ENCODE data around the gene PEX11A.
A peak's percentile ranks its signal among the peaks of the same experiment; 100 is the strongest.

PEX11A gene

GRCh38 chr15:89670971-89671560 lies 19.5 kb downstream of the PEX11A start:
- WGBS, 2 donors (ENCODE audit: extremely low coverage in 2 of 2, insufficient read length in 2 of 2, insufficient replicate concordance in 1 of 2) = no CpG with 5 or more reads among the region's 12 CpGs
- H2BK12ac ChIP-seq (ENCODE audit: low read length) = no peak overlapping the region
- H3K23ac ChIP-seq (ENCODE audit: low read depth, low read length, poor library complexity) = no peak overlapping the region
- no peak overlapping the region for H3K14ac ChIP-seq (ENCODE audit: low read length)
- no peak overlapping the region for H3K4ac ChIP-seq (ENCODE audit: low read length)
- H2BK15ac ChIP-seq (ENCODE audit: low read length) = no peak overlapping the region
- H2AK5ac ChIP-seq (ENCODE audit: low read depth, low read length) = no peak overlapping the region
- DNase-seq (ENCODE audit: low spot score) = no peak
- H3K4me2 ChIP-seq (ENCODE audit: insufficient read depth, low read length, poor library complexity, severe bottlenecking) = no peak overlapping the region
- H3K36me3 ChIP-seq (replicated peaks in 1 of 2; ENCODE audit: control insufficient read depth in 2 of 2, insufficient read depth in 2 of 2, low read length in 2 of 2) = no peaks in the 10 kb centered on the region
- no peaks in the 10 kb centered on the region for H3K79me1 ChIP-seq (ENCODE audit: low read depth, low read length)
- no peak overlapping the region for H4K91ac ChIP-seq (ENCODE audit: low read depth, low read length, poor library complexity)
- no peak overlapping the region for H3K9ac ChIP-seq (ENCODE audit: low read depth, low read length, poor library complexity)
- H3K9me3 ChIP-seq (replicated peaks in 1 of 2; ENCODE audit: control insufficient read depth in 2 of 2, insufficient read depth in 1 of 2, low read depth in 1 of 2, low read length in 2 of 2) = no peaks in the 10 kb centered on the region
- H2BK5ac ChIP-seq (ENCODE audit: low read length) = no peak overlapping the region
- H3K18ac ChIP-seq (ENCODE audit: low read length) = no peak overlapping the region
- peak overlapping the region in 1 of 2 donors; percentile 9 for H3K4me3 ChIP-seq (ENCODE audit: low read length in 2 of 2)
- H3K27me3 ChIP-seq (ENCODE audit: control insufficient read depth in 3 of 3, insufficient read depth in 3 of 3, low read depth in 1 of 3, low read length in 3 of 3) = peaks cover 0 to 58% (median under 1%) of the 10 kb centered on the region in 3 experiments
- no peak overlapping the region for H2AFZ ChIP-seq (ENCODE audit: low read length)
- no peak overlapping the region for H2BK120ac ChIP-seq (ENCODE audit: low read depth, low read length)
- peaks cover 0 to 2% of the 10 kb centered on the region in 2 donors for H3K4me1 ChIP-seq (ENCODE audit: control insufficient read depth in 2 of 2, insufficient read depth in 1 of 2, low read depth in 1 of 2, low read length in 2 of 2)
- no peak overlapping the region for H4K8ac ChIP-seq (ENCODE audit: low read depth, low read length)
- H3K27ac ChIP-seq (replicated peaks; ENCODE audit: low read length) = no peak overlapping the region

- WGBS, 2 donors (ENCODE audit: extremely low coverage in 2 of 2, insufficient read length in 2 of 2, insufficient replicate concordance in 1 of 2) = no CpG with 5 or more reads among the region's 15 CpGs
- peaks cover 0 to 63% (median 6%) of the 10 kb centered on the region in 3 experiments for H3K27me3 ChIP-seq (ENCODE audit: control insufficient read depth in 3 of 3, insufficient read depth in 3 of 3, low read depth in 1 of 3, low read length in 3 of 3)
- no peak overlapping the region for H3K9ac ChIP-seq (ENCODE audit: low read depth, low read length, poor library complexity)
- no peak overlapping the region for H3K4me2 ChIP-seq (ENCODE audit: insufficient read depth, low read length, poor library complexity, severe bottlenecking)
- peak overlapping the region; percentile 5 for H2AK5ac ChIP-seq (ENCODE audit: low read depth, low read length)
- H2BK120ac ChIP-seq (ENCODE audit: low read depth, low read length) = no peak overlapping the region
- H2AFZ ChIP-seq (ENCODE audit: low read length) = no peak overlapping the region
- no peak overlapping the region for H3K4me3 ChIP-seq (ENCODE audit: low read length in 2 of 2)
- no peak overlapping the region for H2BK15ac ChIP-seq (ENCODE audit: low read length)
- no peak overlapping the region for H4K91ac ChIP-seq (ENCODE audit: low read depth, low read length, poor library complexity)
- no peaks in the 10 kb centered on the region for H3K36me3 ChIP-seq (replicated peaks in 1 of 2; ENCODE audit: control insufficient read depth in 2 of 2, insufficient read depth in 2 of 2, low read length in 2 of 2)
- no peak for DNase-seq (ENCODE audit: low spot score)
- no peaks in the 10 kb centered on the region for H3K79me1 ChIP-seq (ENCODE audit: low read depth, low read length)
- no peak overlapping the region for H4K8ac ChIP-seq (ENCODE audit: low read depth, low read length)
- no peaks in the 10 kb centered on the region for H3K9me3 ChIP-seq (replicated peaks in 1 of 2; ENCODE audit: control insufficient read depth in 2 of 2, insufficient read depth in 1 of 2, low read depth in 1 of 2, low read length in 2 of 2)
- no peak overlapping the region for H2BK12ac ChIP-seq (ENCODE audit: low read length)
- peak overlapping the region; percentile 44 for H3K18ac ChIP-seq (ENCODE audit: low read length)
- H3K4me1 ChIP-seq (ENCODE audit: control insufficient read depth in 2 of 2, insufficient read depth in 1 of 2, low read depth in 1 of 2, low read length in 2 of 2) = peaks cover 2 to 5% of the 10 kb centered on the region in 2 donors
- H3K4ac ChIP-seq (ENCODE audit: low read length) = no peak overlapping the region
- no peak overlapping the region for H3K14ac ChIP-seq (ENCODE audit: low read length)
- no peak overlapping the region for H3K23ac ChIP-seq (ENCODE audit: low read depth, low read length, poor library complexity)
- H2BK5ac ChIP-seq (ENCODE audit: low read length) = no peak overlapping the region
- H3K27ac ChIP-seq (replicated peaks; ENCODE audit: low read length) = no peak overlapping the region
Measured at GRCh38 chr15:89669941-89670340, 20.6 kb downstream of the PEX11A start.

- peak overlapping the region; percentile 10 for H3K23ac ChIP-seq (ENCODE audit: low read depth, low read length, poor library complexity)
- no peak overlapping the region for H3K4me3 ChIP-seq (ENCODE audit: low read length in 2 of 2)
- H2AK5ac ChIP-seq (ENCODE audit: low read depth, low read length) = peak overlapping the region; percentile 22
- H3K4me2 ChIP-seq (ENCODE audit: insufficient read depth, low read length, poor library complexity, severe bottlenecking) = no peak overlapping the region
- DNase-seq (ENCODE audit: low spot score) = no peak
- H3K27ac ChIP-seq (replicated peaks; ENCODE audit: low read length) = no peak overlapping the region
- no peak overlapping the region for H2BK5ac ChIP-seq (ENCODE audit: low read length)
- no peak overlapping the region for H2AFZ ChIP-seq (ENCODE audit: low read length)
- no peak overlapping the region for H2BK15ac ChIP-seq (ENCODE audit: low read length)
- H4K8ac ChIP-seq (ENCODE audit: low read depth, low read length) = no peak overlapping the region
- H2BK12ac ChIP-seq (ENCODE audit: low read length) = no peak overlapping the region
- no peaks in the 10 kb centered on the region for H3K9me3 ChIP-seq (replicated peaks in 1 of 2; ENCODE audit: control insufficient read depth in 2 of 2, insufficient read depth in 1 of 2, low read depth in 1 of 2, low read length in 2 of 2)
- H4K91ac ChIP-seq (ENCODE audit: low read depth, low read length, poor library complexity) = no peak overlapping the region
- H3K27me3 ChIP-seq (ENCODE audit: control insufficient read depth in 3 of 3, insufficient read depth in 3 of 3, low read depth in 1 of 3, low read length in 3 of 3) = peaks cover 0 to 68% (median 10%) of the 10 kb centered on the region in 3 experiments
- no peaks in the 10 kb centered on the region for H3K36me3 ChIP-seq (replicated peaks in 1 of 2; ENCODE audit: control insufficient read depth in 2 of 2, insufficient read depth in 2 of 2, low read length in 2 of 2)
- H3K14ac ChIP-seq (ENCODE audit: low read length) = no peak overlapping the region
- WGBS, 2 donors (ENCODE audit: extremely low coverage in 2 of 2, insufficient read length in 2 of 2, insufficient replicate concordance in 1 of 2) = no CpG with 5 or more reads among the region's 9 CpGs
- peak overlapping the region; percentile 49 for H3K18ac ChIP-seq (ENCODE audit: low read length)
- H3K9ac ChIP-seq (ENCODE audit: low read depth, low read length, poor library complexity) = no peak overlapping the region
- H3K79me1 ChIP-seq (ENCODE audit: low read depth, low read length) = no peaks in the 10 kb centered on the region
- no peak overlapping the region for H3K4ac ChIP-seq (ENCODE audit: low read length)
- no peak overlapping the region for H2BK120ac ChIP-seq (ENCODE audit: low read depth, low read length)
- peaks cover 5% of the 10 kb centered on the region in 2 donors for H3K4me1 ChIP-seq (ENCODE audit: control insufficient read depth in 2 of 2, insufficient read depth in 1 of 2, low read depth in 1 of 2, low read length in 2 of 2)
Measured at GRCh38 chr15:89669309-89669865, 21.2 kb downstream of the PEX11A start.

- H4K91ac ChIP-seq (ENCODE audit: low read depth, low read length, poor library complexity) = no peak overlapping the region
- no CpG with 5 or more reads among the region's 3 CpGs for WGBS, 2 donors (ENCODE audit: extremely low coverage in 2 of 2, insufficient read length in 2 of 2, insufficient replicate concordance in 1 of 2)
- no peak overlapping the region for H2BK15ac ChIP-seq (ENCODE audit: low read length)
Measured at GRCh38 chr15:89668171-89668570, 22.4 kb downstream of the PEX11A start.

More at GRCh38 chr15:89668171-89668570, 22.4 kb downstream of the PEX11A start:
- Histone ChIP-seq H2AFZ (ENCODE audit: low read length) (no peak overlapping the region), H2AK5ac (ENCODE audit: low read depth, low read length) (no peak overlapping the region), H3K23ac (ENCODE audit: low read depth, low read length, poor library complexity) (no peak overlapping the region), H3K9ac (ENCODE audit: low read depth, low read length, poor library complexity) (no peak overlapping the region), H3K4me3 (ENCODE audit: low read length in 2 of 2) (no peak overlapping the region), H2BK12ac (ENCODE audit: low read length) (no peak overlapping the region), H3K79me1 (ENCODE audit: low read depth, low read length) (no peaks in the 10 kb centered on the region), H2BK120ac (ENCODE audit: low read depth, low read length) (no peak overlapping the region), H3K27ac (replicated peaks; ENCODE audit: low read length) (no peak overlapping the region), H3K4me2 (ENCODE audit: insufficient read depth, low read length, poor library complexity, severe bottlenecking) (no peak overlapping the region), H3K4me1 (ENCODE audit: control insufficient read depth in 2 of 2, insufficient read depth in 1 of 2, low read depth in 1 of 2, low read length in 2 of 2) (peaks cover 4 to 5% of the 10 kb centered on the region in 2 donors), H3K36me3 (replicated peaks in 1 of 2; ENCODE audit: control insufficient read depth in 2 of 2, insufficient read depth in 2 of 2, low read length in 2 of 2) (no peaks in the 10 kb centered on the region), H3K27me3 (ENCODE audit: control insufficient read depth in 3 of 3, insufficient read depth in 3 of 3, low read depth in 1 of 3, low read length in 3 of 3) (peaks cover 0 to 60% (median 11%) of the 10 kb centered on the region in 3 experiments), H3K9me3 (replicated peaks in 1 of 2; ENCODE audit: control insufficient read depth in 2 of 2, insufficient read depth in 1 of 2, low read depth in 1 of 2, low read length in 2 of 2) (no peaks in the 10 kb centered on the region), H3K18ac (ENCODE audit: low read length) (no peak overlapping the region), H2BK5ac (ENCODE audit: low read length) (no peak overlapping the region), H3K14ac (ENCODE audit: low read length) (no peak overlapping the region), H3K4ac (ENCODE audit: low read length) (no peak overlapping the region), H4K8ac (ENCODE audit: low read depth, low read length) (no peak overlapping the region)
- DNase-seq (ENCODE audit: low spot score) = no peak

Measured in neuronal stem cell (in vitro differentiated cells).